Keratinocyte (primary cell): ENCODE data around the gene TUFM. TPM values are rescaled to one million over a fixed set of nuclear protein-coding genes. Genes with fewer than 3 reads are reported as not detected.
A peak's percentile ranks its signal among the peaks of the same experiment; 100 is the strongest.

Experiments used
- DNase-seq: peaks from one replicate; pipeline ENCODE4 v3.0.0-alpha.2; 2011; ENCODE audit warnings: low read depth, missing footprints, low spot score
- FAIRE-seq: peaks from 2 replicates; lab custom pipeline; 2011; peaks lifted over from hg19 to GRCh38; lab: Jason Lieb, UNC
- H2AFZ ChIP-seq: 2 replicates; pipeline ENCODE4 v1.6.0; 2012; ENCODE audit warnings: low read length, control low read depth, inconsistent platforms; ENCODE audit not compliant: control insufficient read depth
- H3K27ac ChIP-seq: 2 replicates; pipeline ENCODE4 v1.5.1; 2011; ENCODE audit warnings: low read length; ENCODE audit not compliant: control insufficient read depth, insufficient read depth
- H3K27me3 ChIP-seq: 3 replicates; pipeline ENCODE4 v1.6.0; 2011; ENCODE audit warnings: low read length; ENCODE audit not compliant: control insufficient read depth, insufficient read depth; ENCODE audit errors: extremely low read depth
- H3K36me3 ChIP-seq, 2 experiments: 2 replicates in 1 of 2; 3 replicates in 1 of 2; pipeline ENCODE4 v1.5.1; 2011; ENCODE audit warnings: low read length in 2 of 2, mild to moderate bottlenecking in 1 of 2; ENCODE audit not compliant: control insufficient read depth in 2 of 2, insufficient read depth in 2 of 2; ENCODE audit errors: extremely low read depth in 1 of 2
- H3K4me1 ChIP-seq: 3 replicates; pipeline ENCODE4 v1.5.1; 2011; ENCODE audit warnings: low read length; ENCODE audit not compliant: control insufficient read depth, insufficient read depth; ENCODE audit errors: extremely low read depth
- H3K4me2 ChIP-seq: 3 replicates; pipeline ENCODE4 v1.6.0; 2011; ENCODE audit warnings: low read depth, low read length; ENCODE audit not compliant: control insufficient read depth, insufficient read depth; ENCODE audit errors: extremely low read depth
- H3K4me3 ChIP-seq, 3 experiments: fragments of 200-600 bp in 1 of 3; sonication (generic) in 1 of 3; 2 replicates in 2 of 3; 3 replicates in 1 of 3; pipeline ENCODE4 v1.5.1; 2011 to 2016; ENCODE audit warnings: low read length in 3 of 3, mild to moderate bottlenecking in 3 of 3, control low read depth in 2 of 3, inconsistent platforms in 1 of 3, low read depth in 1 of 3, mixed read lengths in 1 of 3, mixed run types in 1 of 3, moderate library complexity in 1 of 3; ENCODE audit not compliant: control insufficient read depth in 2 of 3, insufficient read depth in 2 of 3; ENCODE audit errors: extremely low read depth in 1 of 3
- H3K79me2 ChIP-seq: 2 replicates; pipeline ENCODE4 v1.6.0; 2012; ENCODE audit warnings: low read length; ENCODE audit not compliant: control insufficient read depth, insufficient read depth
- H3K9ac ChIP-seq: 3 replicates; pipeline ENCODE4 v1.6.0; 2011; ENCODE audit warnings: low read length; ENCODE audit not compliant: control insufficient read depth, insufficient read depth; ENCODE audit errors: extremely low read depth
- H3K9me1 ChIP-seq: 3 replicates; pipeline ENCODE4 v1.6.0; 2011; ENCODE audit warnings: low read length; ENCODE audit not compliant: control insufficient read depth, insufficient read depth; ENCODE audit errors: extremely low read depth
- H3K9me3 ChIP-seq: 2 replicates; pipeline ENCODE4 v1.5.1; 2012; ENCODE audit warnings: low read depth, low read length; ENCODE audit not compliant: control insufficient read depth
- H4K20me1 ChIP-seq: 3 replicates; pipeline ENCODE4 v1.6.0; 2011; ENCODE audit warnings: low read length; ENCODE audit not compliant: control insufficient read depth, insufficient read depth; ENCODE audit errors: extremely low read depth
- CTCF ChIP-seq, 3 experiments: IDR thresholded peaks in 1 of 3; conservative IDR thresholded peaks in 1 of 3; optimal IDR thresholded peaks in 1 of 3; 2 replicates in 2 of 3; 3 replicates in 1 of 3; pipeline versions ENCODE3 to v1.5.1; 2011; ENCODE audit warnings: low read length in 3 of 3, mild to moderate bottlenecking in 3 of 3, moderate library complexity in 2 of 3, control low read depth in 1 of 3, inconsistent platforms in 1 of 3; ENCODE audit not compliant: insufficient read depth in 2 of 3; ENCODE audit errors: extremely low read depth in 1 of 3
- EZH2 ChIP-seq: IDR thresholded peaks from one replicate; pipeline ENCODE4 v1.6.1; 2012; ENCODE audit warnings: inconsistent platforms, mild to moderate bottlenecking, low read length, moderate library complexity
- dilution Hi-C: fragments of 300-500 bp; cut with MboI; formaldehyde crosslinking; loops from one replicate; pipeline ENCODE4 v1.7.0; 2020; ENCODE audit warnings: low sequenced_read_pairs; ENCODE audit not compliant: extremely low pct_ligation_motif_present
- polyA plus RNA-seq, 5 experiments: library from polyadenylated mRNA; depleted of rRNA in 3 of 5; stranded (reverse) in 3 of 5; stranded (forward) in 1 of 5; unstranded in 1 of 5; fragments of >200 nt; gene quantifications; 1 replicate in 1 of 5; 2 replicates in 3 of 5; 3 replicates in 1 of 5; pipeline versions ENCODE4 v1.2.1 to v1.2.3, GENCODE V29; 2011 to 2012; ENCODE audit warnings: missing spikeins in 2 of 5, low read depth in 1 of 5, low replicate concordance in 1 of 5

Gene TUFM
- polyA plus RNA-seq, 1 donor (not counting 4 experiments of a cell fraction or from before 2014, with no cell fraction given): 134 TPM

GRCh38 chr16:28880955-28881354 is 34.8 kb upstream of the TUFM start:
- peaks cover 14% of the 10 kb centered on the region for H3K4me1 ChIP-seq
- H3K27me3 ChIP-seq: peaks cover 25% of the 10 kb centered on the region
- H3K9ac ChIP-seq: no peak overlapping the region
- no peaks in the 10 kb centered on the region for H4K20me1 ChIP-seq
- H3K4me3 ChIP-seq: no peak overlapping the region
- H2AFZ ChIP-seq: no peak overlapping the region
- H3K9me3 ChIP-seq: no peaks in the 10 kb centered on the region
- H3K4me2 ChIP-seq: no peak overlapping the region
- no peaks in the 10 kb centered on the region for H3K36me3 ChIP-seq
- DNase-seq (no peak), FAIRE-seq (no peak)
- TF ChIP-seq CTCF (optimal IDR thresholded peaks at IDR 0.05 in 1 of 3, IDR thresholded peaks at IDR 0.05 in 1 of 3, conservative IDR thresholded peaks at IDR 0.05 in 1 of 3; ENCODE audit: extremely low read depth in 1 of 3, insufficient read depth in 2 of 3, low read length in 3 of 3) (no peak), EZH2 (no peak)
- no peaks in the 10 kb centered on the region for H3K79me2 ChIP-seq
- H3K9me1 ChIP-seq: no peaks in the 10 kb centered on the region
- dilution Hi-C loops: no loop called here
- H3K27ac ChIP-seq: no peak overlapping the region

- no peak for FAIRE-seq
- dilution Hi-C loops: no loop called here
- TF ChIP-seq EZH2: no peak
- TF ChIP-seq CTCF (optimal IDR thresholded peaks at IDR 0.05 in 1 of 3, IDR thresholded peaks at IDR 0.05 in 1 of 3, conservative IDR thresholded peaks at IDR 0.05 in 1 of 3; ENCODE audit: extremely low read depth in 1 of 3, insufficient read depth in 2 of 3, low read length in 3 of 3): no peak
Observed at GRCh38 chr16:28880589-28880915, 34.4 kb upstream of the TUFM start.

More at GRCh38 chr16:28880589-28880915, 34.4 kb upstream of the TUFM start:
- no peak overlapping the region for H3K27ac ChIP-seq
- H3K4me1 ChIP-seq: peaks cover 14% of the 10 kb centered on the region
- DNase-seq: no peak
- no peak overlapping the region for H2AFZ ChIP-seq
- no peak overlapping the region for H3K4me3 ChIP-seq
- no peaks in the 10 kb centered on the region for H3K9me3 ChIP-seq
- H3K36me3 ChIP-seq: no peaks in the 10 kb centered on the region
- H4K20me1 ChIP-seq: no peaks in the 10 kb centered on the region
- peak overlapping the region; percentile 66 for H3K4me2 ChIP-seq
- no peaks in the 10 kb centered on the region for H3K9me1 ChIP-seq
- peaks cover 25% of the 10 kb centered on the region for H3K27me3 ChIP-seq
- H3K9ac ChIP-seq: no peak overlapping the region
- H3K79me2 ChIP-seq: no peaks in the 10 kb centered on the region
